GM12878 (cell line): Measurements from ENCODE around the gene NAMPT. TPM values are rescaled to one million over a fixed set of nuclear protein-coding genes. Genes with fewer than 3 reads are reported as not detected.
A peak's percentile ranks its signal among the peaks of the same experiment; 100 is the strongest.

Experiments
- ATAC-seq: fragments of 200-7000 bp; cut with Tn5 transposase; 3 replicates; pipeline ENCODE4 v1.9.1; 2020; ENCODE audit warnings: mild to moderate bottlenecking, moderate library complexity
- BruUV-seq: library from RNA; stranded (reverse); fragments of 400-500 nt; replicated peaks from 2 replicates; lab custom pipeline; 2021; lab: Mats Ljungman, UMichigan
- CTCF ChIA-PET: fragments of 300-600 bp; sonication (Branson Sonifier 250); formaldehyde crosslinking; extraction: SDS; loops from one replicate; lab custom pipeline; 2021; ENCODE audit warnings: inconsistent platforms; lab: Yijun Ruan, JAX
- POLR2A ChIA-PET: fragments of 350-600 bp; formaldehyde crosslinking; extraction: SDS; loops from one replicate; lab custom pipeline; 2021; ENCODE audit warnings: inconsistent platforms; lab: Charles Lee
- RAD21 ChIA-PET: fragments of 300-600 bp; sonication (Branson Sonifier 250); formaldehyde crosslinking; loops from one replicate; lab custom pipeline; 2023; ENCODE audit warnings: antibody characterized with exemption; ENCODE audit not compliant: unreplicated experiment; lab: Charles Lee
- SMC1A ChIA-PET: fragments of 300-600 bp; sonication (Branson Sonifier 250); formaldehyde crosslinking; loops from one replicate; lab custom pipeline; 2023; ENCODE audit not compliant: unreplicated experiment, uncharacterized antibody; lab: Charles Lee
- DNase-seq: peaks from one replicate; pipeline ENCODE4 v3.0.0-alpha.2; 2011; ENCODE audit warnings: low read depth, low spot score
- FAIRE-seq: peaks from 3 replicates; lab custom pipeline; 2011; peaks lifted over from hg19 to GRCh38; lab: Jason Lieb, UNC
- H2AFZ ChIP-seq: 2 replicates; pipeline ENCODE4 v1.6.0; 2011; ENCODE audit warnings: low read depth, low read length, control low read depth; ENCODE audit not compliant: control insufficient read depth
- H3K27ac ChIP-seq: 2 replicates; pipeline ENCODE4 v1.5.1; 2011; ENCODE audit warnings: control low read depth; ENCODE audit not compliant: control insufficient read depth, insufficient read depth
- H3K27me3 ChIP-seq, 2 experiments: replicated peaks in 1 of 2; 2 replicates each; pipeline versions ENCODE4 v1.6.0 to v1.6.1; 2011; ENCODE audit warnings: low read length in 1 of 2; ENCODE audit not compliant: control insufficient read depth in 2 of 2, insufficient read depth in 2 of 2
- H3K36me3 ChIP-seq, 2 experiments: 2 replicates each; pipeline ENCODE4 v1.5.1; 2011; ENCODE audit warnings: low read length in 1 of 2; ENCODE audit not compliant: control insufficient read depth in 2 of 2, insufficient read depth in 2 of 2
- H3K4me1 ChIP-seq: 2 replicates; pipeline ENCODE4 v1.6.1; 2011; ENCODE audit warnings: mild to moderate bottlenecking, low read length, moderate library complexity, mixed read lengths; ENCODE audit not compliant: control insufficient read depth, insufficient read depth
- H3K4me2 ChIP-seq: 2 replicates; pipeline ENCODE4 v1.6.0; 2011; ENCODE audit warnings: control low read depth; ENCODE audit not compliant: control insufficient read depth, insufficient read depth
- H3K4me3 ChIP-seq: fragments of 200-600 bp; sonication (generic); 2 replicates; pipeline ENCODE4 v1.5.1; 2016
- H3K79me2 ChIP-seq: 2 replicates; pipeline ENCODE4 v1.6.0; 2011; ENCODE audit warnings: low read length; ENCODE audit not compliant: control insufficient read depth, insufficient read depth
- H3K9ac ChIP-seq: 2 replicates; pipeline ENCODE4 v1.8.0; 2011; ENCODE audit warnings: low read length, control low read depth, mixed read lengths; ENCODE audit not compliant: control insufficient read depth, insufficient read depth
- H3K9me3 ChIP-seq: replicated peaks from 3 replicates; pipeline ENCODE4 v1.5.1; 2011; ENCODE audit warnings: mild to moderate bottlenecking, low read length; ENCODE audit not compliant: control insufficient read depth, insufficient read depth
- H4K20me1 ChIP-seq: 2 replicates; pipeline ENCODE4 v1.6.0; 2011; ENCODE audit not compliant: control insufficient read depth, insufficient read depth
- CHD1 ChIP-seq: IDR thresholded peaks from 2 replicates; pipeline ENCODE4 v1.6.1; 2012; ENCODE audit warnings: low read depth, low read length, improper control_type of control experiment
- DPF2 ChIP-seq: fragments of 450-650 bp; IDR thresholded peaks from 2 replicates; pipeline ENCODE4 v1.6.1; 2017; ENCODE audit warnings: mild to moderate bottlenecking
- EP300 ChIP-seq, 2 experiments: fragments of 150-350 bp in 1 of 2; IDR thresholded peaks; 2 replicates each; pipeline ENCODE4 v1.6.1; 2011 to 2012; ENCODE audit warnings: low read depth in 2 of 2, low read length in 2 of 2, borderline replicate concordance in 1 of 2, improper control_type of control experiment in 1 of 2, inconsistent platforms in 1 of 2; ENCODE audit not compliant: control insufficient read depth in 1 of 2
- HDAC6 ChIP-seq: fragments of 200-600 bp; sonication (generic); IDR thresholded peaks from one replicate; pipeline ENCODE4 v1.8.0; 2017; ENCODE audit warnings: antibody characterized with exemption; ENCODE audit not compliant: unreplicated experiment
- LARP7 ChIP-seq: fragments of 450-650 bp; IDR thresholded peaks from 2 replicates; pipeline ENCODE4 v1.6.1; 2017; ENCODE audit warnings: mild to moderate bottlenecking
- MEF2A ChIP-seq: IDR thresholded peaks from 2 replicates; pipeline ENCODE4 v1.6.1; 2011; ENCODE audit warnings: low read depth, mild to moderate bottlenecking, low read length, moderate library complexity; ENCODE audit not compliant: insufficient read depth
- NBN ChIP-seq: fragments of 450-650 bp; IDR thresholded peaks from 2 replicates; pipeline ENCODE4 v1.6.1; 2016
- REST ChIP-seq: IDR thresholded peaks from 2 replicates; pipeline ENCODE4 v1.6.1; 2012; ENCODE audit warnings: mild to moderate bottlenecking, low read depth, low read length
- SUZ12 ChIP-seq: fragments of 200-600 bp; sonication (generic); IDR thresholded peaks from one replicate; pipeline ENCODE4 v1.6.1; 2018; ENCODE audit warnings: antibody characterized with exemption, mild to moderate bottlenecking; ENCODE audit not compliant: unreplicated experiment
- TCF12 ChIP-seq: IDR thresholded peaks from 2 replicates; pipeline ENCODE4 v1.6.1; 2011; ENCODE audit warnings: low read depth, mild to moderate bottlenecking, low read length
- TCF3 ChIP-seq: IDR thresholded peaks from 2 replicates; pipeline ENCODE4 v1.6.1; 2012; ENCODE audit warnings: low read depth, mild to moderate bottlenecking, low read length, borderline replicate concordance; ENCODE audit not compliant: insufficient read depth
- ZBED1 ChIP-seq: IDR thresholded peaks from 2 replicates; pipeline ENCODE4 v1.6.1; 2016; ENCODE audit warnings: borderline replicate concordance
- ZNF592 ChIP-seq: fragments of 450-650 bp; IDR thresholded peaks from 2 replicates; pipeline ENCODE4 v1.6.1; 2017; ENCODE audit warnings: mild to moderate bottlenecking, moderate library complexity
- WGBS: methylation state at CpG from one replicate; pipeline ENCODE4 v1.1.6; 2016; ENCODE audit warnings: low lambda C conversion rate; ENCODE audit not compliant: insufficient replicate concordance, insufficient coverage; ENCODE audit errors: missing lambda C conversion rate; 5-methylcytosine and 5-hydroxymethylcytosine counted together
- in situ Hi-C: fragments of 300-500 bp; cut with MboI; formaldehyde crosslinking; loops from 9 replicates; pipeline ENCODE4 v1.14.3; 2018; ENCODE audit warnings: mixed read lengths
- intact Hi-C: fragments of 100-400 bp; cut with micrococcal nuclease; formaldehyde crosslinking; loops from one replicate; pipeline ENCODE4 v1.14.2; 2022; ENCODE audit not compliant: unreplicated experiment
- polyA plus RNA-seq, 11 experiments: library from polyadenylated mRNA; depleted of rRNA in 4 of 11; unstranded in 6 of 11; stranded (reverse) in 5 of 11; fragments of >200 nt; fragmentation: Nextera tagmentation in 4 of 11; fragmentation: Illumina TruSeq in 1 of 11; extraction: Ambion mirVana in 4 of 11; extraction: Trizol in 1 of 11; gene quantifications; 1 replicate in 1 of 11; 2 replicates in 10 of 11; pipeline versions ENCODE4 v1.2.1 to v1.2.3, GENCODE V29; 2011 to 2016; ENCODE audit warnings: inconsistent platforms in 2 of 11, missing spikeins in 2 of 11, low read depth in 1 of 11
- total RNA-seq, 4 experiments: library from RNA; depleted of rRNA in 3 of 4; stranded (reverse); fragments of >200 nt in 3 of 4; fragmentation: Illumina TruSeq in 1 of 4; extraction: Trizol in 1 of 4; gene quantifications; 2 replicates each; pipeline versions ENCODE4 v1.2.1 to v1.2.3, GENCODE V29; 2013 to 2021
- TF ChIP-seq, protein P1 (sequence below): IDR thresholded peaks from 2 replicates; pipeline ENCODE4 v1.6.1; 2012; ENCODE audit warnings: low read length, inconsistent platforms

Gene NAMPT
- total and polyA plus RNA-seq, 10 of the 15 experiments (the other 5 are each of a cell fraction or from before 2014, with no cell fraction given): 28.3 to 173 (median 75.0) TPM

GRCh38 chr7:106247841-106248240 lies 36.9 kb downstream of the NAMPT start:
- H3K4me2 ChIP-seq: no peak overlapping the region
- no peak for TF ChIP-seq CHD1
- TF ChIP-seq REST: no peak
- no peak for TF ChIP-seq NBN
- TF ChIP-seq EP300 (IDR thresholded peaks at IDR 0.05; ENCODE audit: borderline replicate concordance in 1 of 2, control insufficient read depth in 1 of 2, low read depth in 2 of 2, low read length in 2 of 2): no peak
- no peak for TF ChIP-seq SUZ12
- TF ChIP-seq TCF12: no peak
- TF ChIP-seq, protein P1, sequence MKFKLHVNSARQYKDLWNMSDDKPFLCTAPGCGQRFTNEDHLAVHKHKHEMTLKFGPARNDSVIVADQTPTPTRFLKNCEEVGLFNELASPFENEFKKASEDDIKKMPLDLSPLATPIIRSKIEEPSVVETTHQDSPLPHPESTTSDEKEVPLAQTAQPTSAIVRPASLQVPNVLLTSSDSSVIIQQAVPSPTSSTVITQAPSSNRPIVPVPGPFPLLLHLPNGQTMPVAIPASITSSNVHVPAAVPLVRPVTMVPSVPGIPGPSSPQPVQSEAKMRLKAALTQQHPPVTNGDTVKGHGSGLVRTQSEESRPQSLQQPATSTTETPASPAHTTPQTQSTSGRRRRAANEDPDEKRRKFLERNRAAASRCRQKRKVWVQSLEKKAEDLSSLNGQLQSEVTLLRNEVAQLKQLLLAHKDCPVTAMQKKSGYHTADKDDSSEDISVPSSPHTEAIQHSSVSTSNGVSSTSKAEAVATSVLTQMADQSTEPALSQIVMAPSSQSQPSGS: no peak
- no peak for TF ChIP-seq ZBED1
- TF ChIP-seq HDAC6: no peak
- no peak for TF ChIP-seq LARP7
- TF ChIP-seq ZNF592: no peak
- TF ChIP-seq TCF3: no peak
- no peak for TF ChIP-seq MEF2A
- TF ChIP-seq DPF2: no peak
- TF ChIP-seq, all 136 proteins: peak for 0
- Histone ChIP-seq H3K4me3 (no peak overlapping the region), H3K36me3 (peaks cover 1 to 31% of the 10 kb centered on the region in 2 experiments), H3K9me3 (peaks cover 9% of the 10 kb centered on the region; the same call in 2 of the 3 replicates), H3K79me2 (no peaks in the 10 kb centered on the region), H3K9ac (no peak overlapping the region), H3K4me1 (no peaks in the 10 kb centered on the region), H4K20me1 (no peaks in the 10 kb centered on the region), H2AFZ (no peak overlapping the region), H3K27ac (no peak overlapping the region), H3K27me3 (no peaks in the 10 kb centered on the region)
- SMC1A ChIA-PET: interaction anchor here (1.1 kb wide), 1 partner anchor 11 kb away, joined by 4 read pairs; no protein-coding TSS in a partner anchor
- ATAC-seq (peak; percentile 31), DNase-seq (no peak), FAIRE-seq (no peak)
- RAD21 ChIA-PET: interaction anchor here (1.5 kb wide), 1 partner anchor 68 kb away, joined by 3 read pairs; no protein-coding TSS in a partner anchor
- intact Hi-C loops (no loop called here), in situ Hi-C loops (no loop called here)
- WGBS: 96% methylated on average over 4 of the region's 4 CpGs
- POLR2A ChIA-PET: no interaction called here
- no TSS peak for BruUV-seq
- CTCF ChIA-PET: no interaction called here
